Ascending aorta (tissue), 2 donors: ENCODE data around the gene TPH1. TPM values are rescaled to one million over a fixed set of nuclear protein-coding genes. Genes with fewer than 3 reads are reported as not detected.

Experiments used
- DNase-seq, 2 donors: peaks; one replicate each; pipeline ENCODE4 v3.0.0-alpha.2; 2019; ENCODE audit warnings: low spot score in 2 of 2
- H3K27ac ChIP-seq, 2 donors: fragments of 200-600 bp; sonication (generic); one replicate each; pipeline ENCODE4 v1.5.1; 2016 to 2017; ENCODE audit warnings: mild to moderate bottlenecking in 1 of 2
- H3K27me3 ChIP-seq: fragments of 200-600 bp; sonication (generic); one replicate; pipeline ENCODE4 v1.5.1; 2017
- H3K36me3 ChIP-seq, 2 donors: fragments of 200-600 bp; sonication (generic); one replicate each; pipeline ENCODE4 v1.5.1; 2016
- H3K4me1 ChIP-seq, 2 donors: fragments of 200-600 bp; sonication (generic); one replicate each; pipeline ENCODE4 v1.5.1; 2016 to 2017; ENCODE audit warnings: mild to moderate bottlenecking in 1 of 2
- H3K4me3 ChIP-seq, 2 donors: fragments of 200-600 bp; sonication (generic); one replicate each; pipeline ENCODE4 v1.5.1; 2016 to 2017; ENCODE audit warnings: mild to moderate bottlenecking in 1 of 2
- H3K9me3 ChIP-seq, 2 donors: fragments of 200-600 bp; sonication (generic); one replicate each; pipeline ENCODE4 v1.5.1; 2016
- intact Hi-C: fragments of 100-400 bp; cut with DNase I; formaldehyde crosslinking; loops from one replicate; pipeline ENCODE4 v1.15.1; 2023
- total RNA-seq: library from RNA; depleted of rRNA; stranded (reverse); fragments of >200 nt; gene quantifications from one replicate; pipeline ENCODE4 v1.1.0, GENCODE V29; 2016
- TF ChIP-seq, protein P1 (sequence below), 3 experiments: fragments of 200-600 bp in 2 of 3; fragments of 450-650 bp in 1 of 3; sonication (generic) in 2 of 3; IDR thresholded peaks; one replicate each; pipeline ENCODE4 v1.5.1; 2016 to 2019; ENCODE audit warnings: antibody characterized with exemption in 3 of 3, mild to moderate bottlenecking in 1 of 3, moderate library complexity in 1 of 3

TPH1 gene
- total RNA-seq, 1 donor from 2014 or later, result 1.8 TPM

DNA sequence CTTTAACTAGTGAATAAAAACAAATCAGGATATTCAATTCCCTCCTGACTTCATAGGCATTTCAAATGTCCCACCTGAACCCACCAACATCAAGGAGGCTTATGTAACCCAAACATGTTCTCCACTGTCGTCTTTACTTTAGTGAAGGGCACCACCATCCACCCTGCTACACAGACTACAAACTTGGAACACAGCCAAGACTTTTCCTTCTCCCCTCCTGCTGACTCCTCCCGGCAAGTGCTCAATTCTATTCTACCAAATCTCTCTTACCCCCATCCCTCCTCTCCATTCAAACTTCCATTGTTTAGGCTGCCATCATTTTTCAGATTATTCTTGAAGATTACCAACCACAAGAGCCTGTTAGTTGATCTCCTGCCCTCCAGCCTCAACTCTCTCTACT, 35.5 kb upstream of the TPH1 start:
- intact Hi-C loops, result no loop called here
- H3K9me3 ChIP-seq, result no peaks in the 10 kb centered on the region
- no peak for DNase-seq
- H3K4me1 ChIP-seq, result no peaks in the 10 kb centered on the region
- H3K27me3 ChIP-seq, result no peaks in the 10 kb centered on the region
- TF ChIP-seq, protein P1, sequence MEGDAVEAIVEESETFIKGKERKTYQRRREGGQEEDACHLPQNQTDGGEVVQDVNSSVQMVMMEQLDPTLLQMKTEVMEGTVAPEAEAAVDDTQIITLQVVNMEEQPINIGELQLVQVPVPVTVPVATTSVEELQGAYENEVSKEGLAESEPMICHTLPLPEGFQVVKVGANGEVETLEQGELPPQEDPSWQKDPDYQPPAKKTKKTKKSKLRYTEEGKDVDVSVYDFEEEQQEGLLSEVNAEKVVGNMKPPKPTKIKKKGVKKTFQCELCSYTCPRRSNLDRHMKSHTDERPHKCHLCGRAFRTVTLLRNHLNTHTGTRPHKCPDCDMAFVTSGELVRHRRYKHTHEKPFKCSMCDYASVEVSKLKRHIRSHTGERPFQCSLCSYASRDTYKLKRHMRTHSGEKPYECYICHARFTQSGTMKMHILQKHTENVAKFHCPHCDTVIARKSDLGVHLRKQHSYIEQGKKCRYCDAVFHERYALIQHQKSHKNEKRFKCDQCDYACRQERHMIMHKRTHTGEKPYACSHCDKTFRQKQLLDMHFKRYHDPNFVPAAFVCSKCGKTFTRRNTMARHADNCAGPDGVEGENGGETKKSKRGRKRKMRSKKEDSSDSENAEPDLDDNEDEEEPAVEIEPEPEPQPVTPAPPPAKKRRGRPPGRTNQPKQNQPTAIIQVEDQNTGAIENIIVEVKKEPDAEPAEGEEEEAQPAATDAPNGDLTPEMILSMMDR (IDR thresholded peaks at IDR 0.05), result no peak
- H3K36me3 ChIP-seq, result peaks cover 19 to 29% of the 10 kb centered on the region in 2 donors
- H3K4me3 ChIP-seq, result no peak overlapping the region
- H3K27ac ChIP-seq, result no peak overlapping the region

DNA sequence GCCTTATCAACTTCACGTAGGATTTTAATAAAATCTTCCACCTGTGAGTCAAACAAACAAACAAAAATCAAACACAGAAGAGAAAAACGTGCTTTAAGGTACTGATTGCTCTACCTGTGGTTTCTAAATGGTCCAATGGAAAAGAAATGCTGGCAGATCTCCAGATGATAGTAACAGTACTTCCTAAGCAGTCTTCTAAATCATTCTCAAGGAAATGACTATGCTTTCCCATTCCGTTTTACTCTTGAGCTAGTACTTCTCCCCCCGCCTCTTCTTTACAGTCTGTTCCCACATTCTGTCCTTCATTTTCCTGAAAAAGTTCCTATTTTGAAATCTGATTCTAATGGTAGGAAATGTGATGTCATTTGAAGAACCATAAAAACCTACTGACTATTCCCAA, 34.4 kb upstream of the TPH1 start:
- H3K36me3 ChIP-seq, result peaks cover 14 to 21% of the 10 kb centered on the region in 2 donors
- no peak overlapping the region for H3K27ac ChIP-seq

DNA sequence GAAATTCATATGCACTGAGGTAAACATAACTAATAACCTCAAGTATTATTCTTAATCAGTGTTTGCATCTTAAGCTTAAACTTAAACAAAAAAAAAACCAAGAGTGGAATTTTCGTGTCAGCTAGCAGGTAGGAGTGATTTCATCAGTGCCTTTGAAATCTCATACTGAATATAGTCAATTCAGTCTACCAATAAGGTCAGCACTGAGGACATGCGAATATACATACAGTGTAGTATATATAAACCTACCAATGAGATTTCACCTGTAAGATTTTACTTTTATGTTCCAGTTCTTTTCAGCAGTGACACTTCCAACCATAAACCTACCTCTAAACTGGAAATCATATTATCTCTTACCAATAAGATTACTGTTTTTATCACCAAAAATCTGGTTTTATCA, 32.8 kb upstream of the TPH1 start:
- Histone ChIP-seq H3K27me3 (no peaks in the 10 kb centered on the region), H3K4me1 (no peaks in the 10 kb centered on the region), H3K36me3 (peaks cover 14 to 21% of the 10 kb centered on the region in 2 donors), H3K4me3 (no peak overlapping the region), H3K27ac (no peak overlapping the region), H3K9me3 (no peaks in the 10 kb centered on the region)
- no peak for DNase-seq
- intact Hi-C loops, result no loop called here
- TF ChIP-seq, protein P1 (IDR thresholded peaks at IDR 0.05), result no peak

More for the DNA sequence above, 34.4 kb upstream of the TPH1 start:
- Histone ChIP-seq H3K9me3 (no peaks in the 10 kb centered on the region), H3K4me3 (no peak overlapping the region), H3K27me3 (no peaks in the 10 kb centered on the region), H3K4me1 (no peaks in the 10 kb centered on the region)
- intact Hi-C loops, result no loop called here
- TF ChIP-seq, protein P1 (IDR thresholded peaks at IDR 0.05), result no peak
- DNase-seq, result no peak

DNA sequence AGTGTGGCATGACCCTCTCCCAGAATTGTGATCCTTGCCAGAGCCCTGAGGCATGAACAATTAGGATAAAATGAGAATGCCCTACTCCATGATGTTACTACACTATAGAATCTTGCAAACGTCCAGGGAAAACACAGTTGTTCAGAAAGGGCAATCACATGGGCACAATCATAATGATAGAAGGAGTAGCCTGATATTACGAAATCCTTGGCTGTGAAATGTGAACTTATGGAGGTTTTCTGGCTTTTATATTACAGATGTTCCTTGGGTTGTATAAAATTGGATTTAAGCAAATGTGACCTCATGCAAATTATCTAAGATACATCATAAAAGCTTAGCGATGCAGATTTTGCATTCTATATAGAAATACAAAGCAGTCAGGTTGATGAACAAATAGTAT, 29.4 kb upstream of the TPH1 start:
- intact Hi-C loops, result no loop called here
- no peaks in the 10 kb centered on the region for H3K4me1 ChIP-seq
- H3K27me3 ChIP-seq, result no peaks in the 10 kb centered on the region
- TF ChIP-seq, protein P1 (IDR thresholded peaks at IDR 0.05), result no peak
- no peak for DNase-seq
- H3K27ac ChIP-seq, result no peak overlapping the region
- peaks cover 10 to 13% of the 10 kb centered on the region in 2 donors for H3K36me3 ChIP-seq
- H3K4me3 ChIP-seq, result no peak overlapping the region
- H3K9me3 ChIP-seq, result no peaks in the 10 kb centered on the region

DNA sequence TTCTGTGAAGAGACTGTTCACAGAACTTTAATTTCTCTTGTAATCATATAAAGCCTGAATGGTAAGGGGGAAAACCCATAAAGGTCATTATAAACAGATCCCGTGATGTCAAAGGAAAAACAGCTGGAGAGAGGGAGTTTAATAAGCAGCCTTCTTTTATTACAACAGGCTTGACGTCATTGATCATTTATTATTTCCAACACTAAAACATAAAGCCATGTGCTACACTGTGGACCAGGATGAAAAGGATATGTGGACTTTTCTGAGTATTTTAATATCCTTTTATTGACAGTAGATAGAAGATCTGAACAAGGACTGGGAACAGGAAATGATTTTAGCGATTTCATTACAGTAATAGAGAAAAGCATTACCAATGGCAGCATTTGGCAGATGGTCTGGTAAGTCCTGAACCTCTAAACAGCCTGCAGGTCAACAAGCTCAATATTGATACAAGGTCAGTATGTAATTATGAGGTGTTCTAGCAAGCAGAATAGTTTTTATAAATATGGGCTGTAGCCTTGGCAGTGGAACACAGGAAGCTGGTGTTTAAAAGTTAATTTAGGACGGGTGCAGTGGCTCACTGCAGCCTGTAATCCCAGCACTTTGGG, 25.1 kb upstream of the TPH1 start:
- H3K4me3 ChIP-seq, result no peak overlapping the region
- TF ChIP-seq, protein P1 (IDR thresholded peaks at IDR 0.05), result no peak
- DNase-seq, result no peak
- no peaks in the 10 kb centered on the region for H3K4me1 ChIP-seq
- no peaks in the 10 kb centered on the region for H3K27me3 ChIP-seq
- H3K9me3 ChIP-seq, result no peaks in the 10 kb centered on the region
- intact Hi-C loops, result no loop called here
- H3K27ac ChIP-seq, result no peak overlapping the region
- no peaks in the 10 kb centered on the region for H3K36me3 ChIP-seq

DNA sequence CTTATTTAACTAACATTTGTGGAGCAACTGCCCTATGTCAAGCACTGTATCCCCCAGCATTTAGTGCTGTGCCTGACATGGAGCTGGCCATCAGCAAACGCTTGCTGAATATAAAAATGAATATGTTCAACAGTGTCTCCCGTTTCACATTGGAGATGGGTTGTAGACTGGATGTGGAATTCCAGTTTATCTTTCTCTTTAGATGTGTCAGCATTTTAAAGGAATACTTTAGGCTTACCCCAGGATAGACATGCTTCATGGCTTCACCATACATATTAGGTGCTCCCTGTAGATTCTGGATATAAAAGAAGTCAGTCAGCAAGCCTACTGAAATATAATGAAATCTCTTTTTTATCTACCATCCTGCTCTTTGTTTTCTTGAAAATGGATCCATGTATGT, 21.3 kb upstream of the TPH1 start:
- Histone ChIP-seq H3K27me3 (no peaks in the 10 kb centered on the region), H3K4me3 (no peak overlapping the region), H3K27ac (no peak overlapping the region), H3K36me3 (no peaks in the 10 kb centered on the region), H3K9me3 (no peaks in the 10 kb centered on the region), H3K4me1 (no peaks in the 10 kb centered on the region)
- no peak for DNase-seq
- intact Hi-C loops, result no loop called here
- TF ChIP-seq, protein P1 (IDR thresholded peaks at IDR 0.05), result no peak
